ENCODE results near the gene WASF2. TPM values are rescaled to one million over a fixed set of nuclear protein-coding genes. Genes with fewer than 3 reads are reported as not detected.

WASF2 gene
- total RNA-seq, 1 experiment from 2014 or later = 19.2 TPM

GRCh38 chr1:27526569-27527222 lies 36.7 kb upstream of the WASF2 start:
- H3K4me3 ChIP-seq = no peak overlapping the region
- no peak overlapping the region for H3K27ac ChIP-seq
- DNase-seq (ENCODE audit: low read depth in 1 of 2, low spot score in 2 of 2) = no peak
- no peaks in the 10 kb centered on the region for H3K36me3 ChIP-seq
- H3K27me3 ChIP-seq (replicated peaks) = no peaks in the 10 kb centered on the region
- H3K4me1 ChIP-seq (replicated peaks) = peaks cover 7% of the 10 kb centered on the region
- H3K9me3 ChIP-seq (replicated peaks) = no peaks in the 10 kb centered on the region

DNA sequence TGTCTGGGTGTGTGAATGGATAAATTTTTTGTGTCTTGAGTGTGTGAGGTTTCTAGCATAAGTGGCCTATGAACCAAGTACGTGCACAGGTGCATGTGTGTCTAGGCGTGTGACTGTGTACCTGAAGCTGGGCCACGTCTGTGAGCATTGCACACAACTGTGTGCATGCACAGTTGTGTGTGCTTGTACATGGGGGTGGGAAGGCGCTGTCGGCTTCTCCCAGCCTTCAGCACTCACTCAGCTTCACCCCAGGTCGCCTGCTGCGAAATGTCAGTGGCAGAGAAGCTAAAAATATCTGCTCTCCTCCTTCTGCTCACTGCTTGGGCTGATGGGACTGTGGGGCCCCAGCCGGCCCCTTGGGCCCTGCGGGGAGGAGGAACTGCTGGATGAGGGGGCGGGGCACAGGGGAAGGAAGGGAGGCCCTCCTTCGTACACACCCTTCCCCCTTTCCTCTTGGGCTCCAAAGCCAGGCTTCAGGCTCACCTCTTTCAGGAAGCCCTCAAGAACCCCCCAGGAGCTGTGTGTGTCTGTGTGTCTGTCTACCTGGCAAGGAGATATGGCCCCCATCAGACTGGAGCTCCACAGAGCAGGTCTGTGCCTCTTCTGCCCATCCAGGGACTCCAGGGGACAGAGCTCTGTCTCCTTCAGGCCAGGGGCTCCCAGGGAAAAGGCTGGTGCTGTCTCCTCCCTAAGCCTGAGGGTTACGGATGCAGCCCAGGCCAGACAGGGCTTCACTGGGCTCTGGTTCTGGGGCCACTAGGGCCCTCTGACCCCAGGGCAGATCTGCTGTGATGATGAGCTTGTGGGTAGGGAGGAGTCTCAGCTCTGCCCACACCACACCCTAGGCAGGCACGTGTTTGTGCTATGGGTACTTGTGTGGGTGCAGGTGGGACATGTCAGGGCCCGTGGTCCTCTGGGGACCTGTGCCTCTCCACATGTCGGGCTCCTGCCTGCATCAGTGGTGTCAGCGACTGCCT lies 35.6 kb upstream of the WASF2 start:
- peaks cover 7% of the 10 kb centered on the region for H3K4me1 ChIP-seq (replicated peaks)
- H3K4me3 ChIP-seq = no peak overlapping the region
- no peaks in the 10 kb centered on the region for H3K36me3 ChIP-seq
- H3K27ac ChIP-seq = no peak overlapping the region
- H3K27me3 ChIP-seq (replicated peaks) = no peaks in the 10 kb centered on the region
- DNase-seq (ENCODE audit: low read depth in 1 of 2, low spot score in 2 of 2) = no peak
- no peaks in the 10 kb centered on the region for H3K9me3 ChIP-seq (replicated peaks)

DNA sequence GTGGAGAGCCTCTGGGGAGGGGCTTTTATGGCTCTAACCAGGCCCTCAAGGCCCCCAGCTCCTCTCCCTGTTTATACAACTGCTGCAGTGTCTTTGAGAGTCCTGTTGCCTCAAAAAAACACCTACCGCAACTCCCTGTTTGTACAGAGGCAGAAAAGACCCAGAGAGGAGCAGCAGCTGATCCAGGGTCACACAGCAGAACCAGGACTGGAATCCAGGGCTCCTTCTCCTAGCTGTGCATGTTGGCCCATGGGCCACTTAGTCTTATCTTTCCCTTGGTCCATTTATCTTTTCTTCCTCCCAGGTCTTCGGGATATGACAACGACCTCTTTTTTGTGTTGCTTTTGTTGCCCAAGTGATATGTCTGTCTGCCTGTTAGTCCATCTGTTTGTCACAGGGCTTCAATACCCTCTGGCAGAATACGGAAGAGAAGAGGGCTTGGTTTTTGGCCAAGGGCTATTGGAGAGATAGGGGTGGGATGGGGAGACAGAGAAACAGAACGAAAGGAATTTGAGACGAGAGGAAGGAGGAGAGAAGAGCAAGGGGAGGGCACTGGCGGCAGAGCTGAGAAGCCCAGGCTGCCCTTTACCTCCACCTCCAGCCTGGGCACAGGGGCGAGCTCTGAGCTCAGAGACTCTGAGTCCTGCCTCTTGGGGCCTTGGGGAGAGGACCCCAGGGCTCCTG lies 33.5 kb upstream of the WASF2 start:
- Histone ChIP-seq H3K9me3 (replicated peaks) (no peaks in the 10 kb centered on the region), H3K27ac (no peak overlapping the region), H3K27me3 (replicated peaks) (no peaks in the 10 kb centered on the region), H3K4me3 (no peak overlapping the region), H3K36me3 (no peaks in the 10 kb centered on the region), H3K4me1 (replicated peaks) (peaks cover 5% of the 10 kb centered on the region)
- no peak for DNase-seq (ENCODE audit: low read depth in 1 of 2, low spot score in 2 of 2)

- H3K4me1 ChIP-seq (replicated peaks) = no peaks in the 10 kb centered on the region
- H3K27ac ChIP-seq = no peak overlapping the region
These were observed 32.7 kb upstream of the WASF2 start for GRCh38 chr1:27522432-27523336.

GRCh38 chr1:27521861-27522431 lies 32.0 kb upstream of the WASF2 start:
- no peaks in the 10 kb centered on the region for H3K36me3 ChIP-seq
- H3K4me3 ChIP-seq = no peak overlapping the region
- H3K27me3 ChIP-seq (replicated peaks) = no peaks in the 10 kb centered on the region
- no peaks in the 10 kb centered on the region for H3K4me1 ChIP-seq (replicated peaks)
- H3K27ac ChIP-seq = no peak overlapping the region
- H3K9me3 ChIP-seq (replicated peaks) = no peaks in the 10 kb centered on the region
- no peak for DNase-seq (ENCODE audit: low read depth in 1 of 2, low spot score in 2 of 2)

More at GRCh38 chr1:27522432-27523336, 32.7 kb upstream of the WASF2 start:
- no peaks in the 10 kb centered on the region for H3K9me3 ChIP-seq (replicated peaks)
- no peaks in the 10 kb centered on the region for H3K27me3 ChIP-seq (replicated peaks)
- no peaks in the 10 kb centered on the region for H3K36me3 ChIP-seq
- no peak overlapping the region for H3K4me3 ChIP-seq
- no peak for DNase-seq (ENCODE audit: low read depth in 1 of 2, low spot score in 2 of 2)

DNA sequence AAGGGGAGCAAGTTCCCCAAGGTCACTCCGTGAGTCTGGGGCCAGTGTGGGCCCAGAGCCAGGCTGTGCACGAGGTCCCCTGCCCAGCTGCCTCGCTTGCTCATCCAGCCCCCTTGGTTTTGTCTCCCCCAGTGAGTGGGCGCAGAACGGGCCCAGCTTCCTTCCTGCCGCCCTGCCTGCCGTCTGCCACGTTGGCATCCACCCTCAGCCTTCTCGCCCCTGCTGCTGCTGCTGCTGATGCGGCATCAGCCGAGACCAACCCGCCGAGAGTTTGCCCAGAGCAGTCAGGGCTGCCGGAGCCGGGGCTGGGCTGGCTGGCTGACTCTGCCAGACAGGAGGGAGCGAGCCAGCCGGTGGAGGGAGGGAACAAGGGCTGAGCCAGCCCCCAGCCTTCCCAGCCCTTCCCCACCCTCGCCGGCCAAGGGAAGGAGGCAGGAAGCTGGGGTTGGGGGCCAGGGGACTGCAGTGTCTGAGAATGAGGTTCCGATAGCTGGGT lies 31.4 kb upstream of the WASF2 start:
- H3K4me3 ChIP-seq = no peak overlapping the region
- no peaks in the 10 kb centered on the region for H3K4me1 ChIP-seq (replicated peaks)
- H3K36me3 ChIP-seq = no peaks in the 10 kb centered on the region
- H3K27ac ChIP-seq = no peak overlapping the region
- H3K9me3 ChIP-seq (replicated peaks) = no peaks in the 10 kb centered on the region
- no peak for DNase-seq (ENCODE audit: low read depth in 1 of 2, low spot score in 2 of 2)
- H3K27me3 ChIP-seq (replicated peaks) = no peaks in the 10 kb centered on the region

- H3K27me3 ChIP-seq (replicated peaks) = no peaks in the 10 kb centered on the region
- no peaks in the 10 kb centered on the region for H3K4me1 ChIP-seq (replicated peaks)
- H3K9me3 ChIP-seq (replicated peaks) = no peaks in the 10 kb centered on the region
- no peak overlapping the region for H3K27ac ChIP-seq
- no peak overlapping the region for H3K4me3 ChIP-seq
- DNase-seq (ENCODE audit: low read depth in 1 of 2, low spot score in 2 of 2) = no peak
- no peaks in the 10 kb centered on the region for H3K36me3 ChIP-seq
These were observed 30.7 kb upstream of the WASF2 start for GRCh38 chr1:27520651-27521050.

GRCh38 chr1:27519331-27520258 lies 29.6 kb upstream of the WASF2 start:
- Histone ChIP-seq H3K9me3 (replicated peaks) (no peaks in the 10 kb centered on the region), H3K4me3 (no peak overlapping the region), H3K27me3 (replicated peaks) (no peaks in the 10 kb centered on the region), H3K4me1 (replicated peaks) (no peaks in the 10 kb centered on the region), H3K27ac (no peak overlapping the region), H3K36me3 (no peaks in the 10 kb centered on the region)
- no peak for DNase-seq (ENCODE audit: low read depth in 1 of 2, low spot score in 2 of 2)

DNA sequence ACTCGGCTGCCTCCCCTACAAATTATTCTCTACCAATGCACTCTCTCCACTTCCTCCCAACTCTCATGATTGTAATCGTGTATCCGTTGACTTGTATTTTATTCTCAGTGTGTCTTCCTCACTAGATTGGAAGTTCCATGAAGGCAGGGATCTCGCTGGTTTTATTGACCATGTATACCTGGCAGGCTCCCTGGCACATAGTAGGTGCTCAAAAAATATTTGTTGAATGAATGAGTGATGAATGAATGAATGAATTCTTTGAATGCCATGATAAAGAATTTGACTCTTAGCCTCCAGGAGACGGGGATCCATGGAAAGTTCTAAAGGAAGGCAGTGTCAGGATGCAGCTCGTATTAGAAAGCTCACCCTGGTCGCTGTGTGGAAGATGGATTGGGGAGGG lies 28.8 kb upstream of the WASF2 start:
- no peak for DNase-seq (ENCODE audit: low read depth in 1 of 2, low spot score in 2 of 2)
- Histone ChIP-seq H3K36me3 (no peaks in the 10 kb centered on the region), H3K9me3 (replicated peaks) (no peaks in the 10 kb centered on the region), H3K4me3 (no peak overlapping the region), H3K27me3 (replicated peaks) (no peaks in the 10 kb centered on the region), H3K4me1 (replicated peaks) (no peaks in the 10 kb centered on the region), H3K27ac (no peak overlapping the region)

GRCh38 chr1:27517907-27518718 lies 28.1 kb upstream of the WASF2 start:
- no peaks in the 10 kb centered on the region for H3K4me1 ChIP-seq (replicated peaks)
- no peaks in the 10 kb centered on the region for H3K9me3 ChIP-seq (replicated peaks)
- no peak for DNase-seq (ENCODE audit: low read depth in 1 of 2, low spot score in 2 of 2)
- H3K36me3 ChIP-seq = no peaks in the 10 kb centered on the region
- no peaks in the 10 kb centered on the region for H3K27me3 ChIP-seq (replicated peaks)
- no peak overlapping the region for H3K4me3 ChIP-seq
- H3K27ac ChIP-seq = no peak overlapping the region

- H3K4me3 ChIP-seq = no peak overlapping the region
- no peak for DNase-seq (ENCODE audit: low read depth in 1 of 2, low spot score in 2 of 2)
- no peak overlapping the region for H3K27ac ChIP-seq
- no peaks in the 10 kb centered on the region for H3K9me3 ChIP-seq (replicated peaks)
- H3K4me1 ChIP-seq (replicated peaks) = no peaks in the 10 kb centered on the region
- no peaks in the 10 kb centered on the region for H3K27me3 ChIP-seq (replicated peaks)
- no peaks in the 10 kb centered on the region for H3K36me3 ChIP-seq
These were observed 27.3 kb upstream of the WASF2 start for GRCh38 chr1:27517301-27517700.

Measured in SJSA1 (cell line).